HepG2 (cell line): ENCODE measurements around the gene ELSPBP1. TPM values are rescaled to one million over a fixed set of nuclear protein-coding genes. Genes with fewer than 3 reads are reported as not detected.

Source experiments
- ATAC-seq: fragments of 200-7000 bp; cut with Tn5 transposase; 3 replicates; pipeline ENCODE4 v1.9.1; 2020; ENCODE audit warnings: mild to moderate bottlenecking, moderate library complexity
- BruUV-seq: library from RNA; stranded (reverse); fragments of 400-500 nt; replicated peaks from 2 replicates; lab custom pipeline; 2021; lab: Mats Ljungman, UMichigan
- CTCF ChIA-PET: fragments of 300-600 bp; formaldehyde crosslinking; extraction: SDS; loops from one replicate; lab custom pipeline; 2021; ENCODE audit warnings: low total read pairs, inconsistent platforms, low intra/inter-chr PET ratio; lab: Yijun Ruan, JAX
- POLR2A ChIA-PET: fragments of 350-600 bp; sonication (Branson Sonifier 250); formaldehyde crosslinking; loops from one replicate; lab custom pipeline; 2020; ENCODE audit warnings: antibody characterized with exemption, inconsistent platforms; lab: Yijun Ruan, JAX
- DNase-seq: peaks from one replicate; pipeline ENCODE4 v3.0.0-alpha.2; 2015; ENCODE audit warnings: low spot score
- FAIRE-seq: peaks from 3 replicates; lab custom pipeline; 2011; peaks lifted over from hg19 to GRCh38; lab: Jason Lieb, UNC
- H2AFZ ChIP-seq: one replicate; pipeline ENCODE4 v1.6.1; 2011; ENCODE audit warnings: low read length, inconsistent platforms
- H3K27ac ChIP-seq: fragments of 300-600 bp; 3 replicates; pipeline ENCODE4 v1.8.0; 2011; ENCODE audit warnings: mixed run types, mild to moderate bottlenecking, mixed read lengths, low read length, inconsistent platforms; ENCODE audit not compliant: insufficient read depth; ENCODE audit errors: extremely low read length
- H3K27me3 ChIP-seq, 2 experiments: fragments of 200-600 bp in 1 of 2; 2 replicates in 1 of 2; 3 replicates in 1 of 2; pipeline versions ENCODE4 v1.6.0 to v1.8.0; 2011; ENCODE audit warnings: low read length in 2 of 2, mild to moderate bottlenecking in 2 of 2, moderate library complexity in 2 of 2, inconsistent platforms in 1 of 2; ENCODE audit not compliant: insufficient read depth in 2 of 2, control insufficient read depth in 1 of 2
- H3K36me3 ChIP-seq, 2 experiments: fragments of 200-600 bp in 1 of 2; replicated peaks in 1 of 2; 2 replicates in 1 of 2; 3 replicates in 1 of 2; pipeline versions ENCODE4 v1.5.1 to v1.8.0; 2011; ENCODE audit warnings: low read length in 2 of 2, inconsistent platforms in 1 of 2; ENCODE audit not compliant: insufficient read depth in 2 of 2, control insufficient read depth in 1 of 2
- H3K4me1 ChIP-seq: 2 replicates; pipeline ENCODE4 v1.5.1; 2012; ENCODE audit warnings: low read length, inconsistent platforms; ENCODE audit not compliant: insufficient read depth
- H3K4me2 ChIP-seq: 2 replicates; pipeline ENCODE4 v1.6.0; 2011; ENCODE audit warnings: low read depth, low read length, inconsistent platforms
- H3K4me3 ChIP-seq, 3 experiments: fragments of 200-600 bp in 1 of 3; sonication (generic), shearing (Covaris generic) in 1 of 3; replicated peaks in 1 of 3; 2 replicates each; pipeline ENCODE4 v1.5.1; 2011 to 2016; ENCODE audit warnings: low read length in 3 of 3, inconsistent platforms in 2 of 3, low read depth in 2 of 3, mild to moderate bottlenecking in 2 of 3, control low read depth in 1 of 3, mixed read lengths in 1 of 3; ENCODE audit not compliant: insufficient read depth in 1 of 3
- H3K79me2 ChIP-seq: one replicate; pipeline ENCODE4 v1.6.1; 2011; ENCODE audit warnings: low read length, inconsistent platforms; ENCODE audit not compliant: insufficient read depth
- H3K9ac ChIP-seq: 2 replicates; pipeline ENCODE4 v1.6.0; 2011; ENCODE audit warnings: mild to moderate bottlenecking, low read depth, low read length, inconsistent platforms; ENCODE audit not compliant: insufficient read depth
- H3K9me3 ChIP-seq: 2 replicates; pipeline ENCODE4 v1.5.1; 2012; ENCODE audit warnings: mild to moderate bottlenecking, low read length
- H4K20me1 ChIP-seq: 2 replicates; pipeline ENCODE4 v1.6.0; 2011; ENCODE audit warnings: inconsistent platforms, mild to moderate bottlenecking, low read length, moderate library complexity; ENCODE audit not compliant: insufficient read depth
- CENPX ChIP-seq: sonication (generic); formaldehyde crosslinking; IDR thresholded peaks from 2 replicates; pipeline ENCODE4 v1.9.0; 2021; ENCODE audit warnings: mild to moderate bottlenecking, missing genetic modification reagents, moderate library complexity
- ERF ChIP-seq: IDR thresholded peaks from 2 replicates; pipeline ENCODE4 v1.6.1; 2018; ENCODE audit warnings: missing biosample characterization, missing genetic modification reagents
- ZFP36L1 ChIP-seq: sonication (generic); formaldehyde crosslinking; IDR thresholded peaks from 2 replicates; pipeline ENCODE4 v1.8.0; 2022; ENCODE audit warnings: mild to moderate bottlenecking, missing genetic modification reagents, moderate library complexity
- ZKSCAN1 ChIP-seq: fragments of 150-350 bp; IDR thresholded peaks from 2 replicates; pipeline ENCODE4 v1.6.1; 2014; ENCODE audit warnings: low read length
- ZNF839 ChIP-seq: sonication (generic); formaldehyde crosslinking; IDR thresholded peaks from 2 replicates; pipeline ENCODE4 v1.4.0; 2020; ENCODE audit warnings: missing genetic modification reagents, mild to moderate bottlenecking, borderline replicate concordance
- WGBS: methylation state at CpG from one replicate; pipeline ENCODE4 v1.1.6; 2017; ENCODE audit warnings: low lambda C conversion rate; 5-methylcytosine and 5-hydroxymethylcytosine counted together
- in situ Hi-C: cut with HindIII; loops from 2 replicates; pipeline ENCODE4 v1.10.0; 2017; ENCODE audit warnings: low pct_unique_long_range_greater_than_20kb; ENCODE audit not compliant: extremely low pct_ligation_motif_present
- intact Hi-C: fragments of 100-400 bp; cut with micrococcal nuclease; formaldehyde crosslinking; loops from one replicate; pipeline ENCODE4 v1.10.0; 2022; ENCODE audit not compliant: unreplicated experiment
- polyA plus RNA-seq, 8 experiments: library from polyadenylated mRNA; depleted of rRNA in 3 of 8; stranded (reverse) in 7 of 8; unstranded in 1 of 8; fragments of >200 nt; fragmentation: Illumina TruSeq in 4 of 8; extraction: Trizol in 4 of 8; gene quantifications; 2 replicates each; pipeline versions ENCODE4 v1.2.1 to v1.2.3, GENCODE V29; 2011 to 2016; ENCODE audit warnings: low read depth in 4 of 8, missing spikeins in 1 of 8, mixed read lengths in 1 of 8; ENCODE audit not compliant: insufficient read depth in 1 of 8
- total RNA-seq, 5 experiments: library from RNA; depleted of rRNA; stranded (reverse); fragments of >200 nt; fragmentation: Illumina TruSeq; extraction: Trizol; gene quantifications; 2 replicates each; pipeline ENCODE4 v1.2.3, GENCODE V29; 2016; ENCODE audit warnings: low read depth in 1 of 5
- TF ChIP-seq, protein P1 (sequence below): sonication (generic); formaldehyde crosslinking; IDR thresholded peaks from 2 replicates; pipeline ENCODE4 v1.4.0; 2020; ENCODE audit warnings: missing genetic modification reagents, borderline replicate concordance
- TF ChIP-seq, protein P2 (sequence below): sonication (generic); formaldehyde crosslinking; IDR thresholded peaks from 2 replicates; pipeline ENCODE4 v1.5.0; 2020; ENCODE audit warnings: missing genetic modification reagents
- TF ChIP-seq, protein P3 (sequence below): sonication (generic); formaldehyde crosslinking; IDR thresholded peaks from 2 replicates; pipeline ENCODE4 v1.4.0; 2020; ENCODE audit warnings: missing genetic modification reagents
- TF ChIP-seq, protein P4 (sequence below): sonication (generic); formaldehyde crosslinking; IDR thresholded peaks from 2 replicates; pipeline ENCODE4 v1.4.0; 2020; ENCODE audit warnings: missing genetic modification reagents
- TF ChIP-seq, protein P5 (sequence below): sonication (generic); formaldehyde crosslinking; IDR thresholded peaks from 2 replicates; pipeline ENCODE4 v1.8.0; 2022; ENCODE audit warnings: mild to moderate bottlenecking, missing genetic modification reagents; ENCODE audit not compliant: insufficient replicate concordance

ELSPBP1 gene
- total and polyA plus RNA-seq, 2 of the 13 experiments (the other 11 are each of a cell fraction or from before 2014, with no cell fraction given) = not detected

DNA sequence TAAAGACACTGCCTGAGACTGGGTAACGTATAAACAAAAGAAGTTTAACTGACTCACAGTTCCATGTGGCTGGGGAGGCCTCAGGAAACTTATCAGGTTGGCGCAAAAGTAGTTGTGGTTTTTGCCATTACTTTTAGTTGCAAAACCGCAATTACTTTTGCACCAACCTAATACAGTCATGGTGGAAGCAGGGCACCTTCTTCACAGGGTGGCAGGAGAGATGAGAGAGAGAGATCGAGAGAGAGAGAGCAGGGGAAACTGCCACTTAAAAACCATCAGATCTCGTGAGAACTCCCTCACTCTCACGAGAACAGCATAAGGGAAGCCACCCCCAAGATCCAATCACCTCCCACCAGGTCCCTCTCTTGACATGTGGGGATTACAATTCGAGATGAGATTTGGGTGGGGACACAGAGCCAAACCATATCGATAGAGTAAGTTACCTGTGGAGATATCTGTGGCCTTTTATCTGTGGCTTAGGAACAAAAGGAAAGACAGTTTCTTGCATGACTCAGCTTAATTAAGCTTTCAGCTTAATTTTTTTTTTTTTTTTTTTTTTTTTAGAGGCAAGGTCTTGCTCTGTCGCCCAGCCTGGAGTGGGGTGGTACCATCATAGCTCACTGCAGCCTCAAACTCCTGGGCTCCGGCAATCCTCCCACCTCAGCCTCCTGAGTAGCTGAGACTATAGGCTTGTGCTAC lies 57.1 kb downstream of the ELSPBP1 start (continued):
- TF ChIP-seq, protein P1, sequence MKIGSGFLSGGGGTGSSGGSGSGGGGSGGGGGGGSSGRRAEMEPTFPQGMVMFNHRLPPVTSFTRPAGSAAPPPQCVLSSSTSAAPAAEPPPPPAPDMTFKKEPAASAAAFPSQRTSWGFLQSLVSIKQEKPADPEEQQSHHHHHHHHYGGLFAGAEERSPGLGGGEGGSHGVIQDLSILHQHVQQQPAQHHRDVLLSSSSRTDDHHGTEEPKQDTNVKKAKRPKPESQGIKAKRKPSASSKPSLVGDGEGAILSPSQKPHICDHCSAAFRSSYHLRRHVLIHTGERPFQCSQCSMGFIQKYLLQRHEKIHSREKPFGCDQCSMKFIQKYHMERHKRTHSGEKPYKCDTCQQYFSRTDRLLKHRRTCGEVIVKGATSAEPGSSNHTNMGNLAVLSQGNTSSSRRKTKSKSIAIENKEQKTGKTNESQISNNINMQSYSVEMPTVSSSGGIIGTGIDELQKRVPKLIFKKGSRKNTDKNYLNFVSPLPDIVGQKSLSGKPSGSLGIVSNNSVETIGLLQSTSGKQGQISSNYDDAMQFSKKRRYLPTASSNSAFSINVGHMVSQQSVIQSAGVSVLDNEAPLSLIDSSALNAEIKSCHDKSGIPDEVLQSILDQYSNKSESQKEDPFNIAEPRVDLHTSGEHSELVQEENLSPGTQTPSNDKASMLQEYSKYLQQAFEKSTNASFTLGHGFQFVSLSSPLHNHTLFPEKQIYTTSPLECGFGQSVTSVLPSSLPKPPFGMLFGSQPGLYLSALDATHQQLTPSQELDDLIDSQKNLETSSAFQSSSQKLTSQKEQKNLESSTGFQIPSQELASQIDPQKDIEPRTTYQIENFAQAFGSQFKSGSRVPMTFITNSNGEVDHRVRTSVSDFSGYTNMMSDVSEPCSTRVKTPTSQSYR (CRISPR knock-in tag) = no peak
- TF ChIP-seq, protein P2, sequence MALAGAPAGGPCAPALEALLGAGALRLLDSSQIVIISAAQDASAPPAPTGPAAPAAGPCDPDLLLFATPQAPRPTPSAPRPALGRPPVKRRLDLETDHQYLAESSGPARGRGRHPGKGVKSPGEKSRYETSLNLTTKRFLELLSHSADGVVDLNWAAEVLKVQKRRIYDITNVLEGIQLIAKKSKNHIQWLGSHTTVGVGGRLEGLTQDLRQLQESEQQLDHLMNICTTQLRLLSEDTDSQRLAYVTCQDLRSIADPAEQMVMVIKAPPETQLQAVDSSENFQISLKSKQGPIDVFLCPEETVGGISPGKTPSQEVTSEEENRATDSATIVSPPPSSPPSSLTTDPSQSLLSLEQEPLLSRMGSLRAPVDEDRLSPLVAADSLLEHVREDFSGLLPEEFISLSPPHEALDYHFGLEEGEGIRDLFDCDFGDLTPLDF (CRISPR knock-in tag) = no peak
- TF ChIP-seq CENPX (CRISPR knock-in tag) (no peak), ZNF839 (CRISPR knock-in tag) (no peak)

GRCh38 chr19:48053076-48053475 lies 58.6 kb downstream of the ELSPBP1 start:
- DNase-seq = no peak
- Histone ChIP-seq H3K79me2 (no peaks in the 10 kb centered on the region), H3K36me3 (no peaks in the 10 kb centered on the region), H3K27me3 (peaks cover 0 to 11% of the 10 kb centered on the region in 2 experiments; a peak in 2 of 5 replicates), H3K9me3 (no peaks in the 10 kb centered on the region), H3K4me3 (no peak overlapping the region), H3K27ac (no peak overlapping the region), H3K9ac (no peak overlapping the region), H2AFZ (no peak overlapping the region), H3K4me1 (no peaks in the 10 kb centered on the region), H3K4me2 (no peak overlapping the region), H4K20me1 (no peaks in the 10 kb centered on the region)
- CTCF ChIA-PET = no interaction called here
- POLR2A ChIA-PET = no interaction called here
- no TSS peak for BruUV-seq
- intact Hi-C loops = no loop called here
- no peak for ATAC-seq
- WGBS = 26% methylated on average over 5 of the region's 5 CpGs
- no peak for FAIRE-seq
- in situ Hi-C loops = no loop called here
- TF ChIP-seq, protein P3, sequence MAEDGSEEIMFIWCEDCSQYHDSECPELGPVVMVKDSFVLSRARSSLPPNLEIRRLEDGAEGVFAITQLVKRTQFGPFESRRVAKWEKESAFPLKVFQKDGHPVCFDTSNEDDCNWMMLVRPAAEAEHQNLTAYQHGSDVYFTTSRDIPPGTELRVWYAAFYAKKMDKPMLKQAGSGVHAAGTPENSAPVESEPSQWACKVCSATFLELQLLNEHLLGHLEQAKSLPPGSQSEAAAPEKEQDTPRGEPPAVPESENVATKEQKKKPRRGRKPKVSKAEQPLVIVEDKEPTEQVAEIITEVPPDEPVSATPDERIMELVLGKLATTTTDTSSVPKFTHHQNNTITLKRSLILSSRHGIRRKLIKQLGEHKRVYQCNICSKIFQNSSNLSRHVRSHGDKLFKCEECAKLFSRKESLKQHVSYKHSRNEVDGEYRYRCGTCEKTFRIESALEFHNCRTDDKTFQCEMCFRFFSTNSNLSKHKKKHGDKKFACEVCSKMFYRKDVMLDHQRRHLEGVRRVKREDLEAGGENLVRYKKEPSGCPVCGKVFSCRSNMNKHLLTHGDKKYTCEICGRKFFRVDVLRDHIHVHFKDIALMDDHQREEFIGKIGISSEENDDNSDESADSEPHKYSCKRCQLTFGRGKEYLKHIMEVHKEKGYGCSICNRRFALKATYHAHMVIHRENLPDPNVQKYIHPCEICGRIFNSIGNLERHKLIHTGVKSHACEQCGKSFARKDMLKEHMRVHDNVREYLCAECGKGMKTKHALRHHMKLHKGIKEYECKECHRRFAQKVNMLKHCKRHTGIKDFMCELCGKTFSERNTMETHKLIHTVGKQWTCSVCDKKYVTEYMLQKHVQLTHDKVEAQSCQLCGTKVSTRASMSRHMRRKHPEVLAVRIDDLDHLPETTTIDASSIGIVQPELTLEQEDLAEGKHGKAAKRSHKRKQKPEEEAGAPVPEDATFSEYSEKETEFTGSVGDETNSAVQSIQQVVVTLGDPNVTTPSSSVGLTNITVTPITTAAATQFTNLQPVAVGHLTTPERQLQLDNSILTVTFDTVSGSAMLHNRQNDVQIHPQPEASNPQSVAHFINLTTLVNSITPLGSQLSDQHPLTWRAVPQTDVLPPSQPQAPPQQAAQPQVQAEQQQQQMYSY (CRISPR knock-in tag) = no peak
- no peak for TF ChIP-seq ZKSCAN1
- no peak for TF ChIP-seq ZFP36L1 (CRISPR knock-in tag)
- TF ChIP-seq, protein P4, sequence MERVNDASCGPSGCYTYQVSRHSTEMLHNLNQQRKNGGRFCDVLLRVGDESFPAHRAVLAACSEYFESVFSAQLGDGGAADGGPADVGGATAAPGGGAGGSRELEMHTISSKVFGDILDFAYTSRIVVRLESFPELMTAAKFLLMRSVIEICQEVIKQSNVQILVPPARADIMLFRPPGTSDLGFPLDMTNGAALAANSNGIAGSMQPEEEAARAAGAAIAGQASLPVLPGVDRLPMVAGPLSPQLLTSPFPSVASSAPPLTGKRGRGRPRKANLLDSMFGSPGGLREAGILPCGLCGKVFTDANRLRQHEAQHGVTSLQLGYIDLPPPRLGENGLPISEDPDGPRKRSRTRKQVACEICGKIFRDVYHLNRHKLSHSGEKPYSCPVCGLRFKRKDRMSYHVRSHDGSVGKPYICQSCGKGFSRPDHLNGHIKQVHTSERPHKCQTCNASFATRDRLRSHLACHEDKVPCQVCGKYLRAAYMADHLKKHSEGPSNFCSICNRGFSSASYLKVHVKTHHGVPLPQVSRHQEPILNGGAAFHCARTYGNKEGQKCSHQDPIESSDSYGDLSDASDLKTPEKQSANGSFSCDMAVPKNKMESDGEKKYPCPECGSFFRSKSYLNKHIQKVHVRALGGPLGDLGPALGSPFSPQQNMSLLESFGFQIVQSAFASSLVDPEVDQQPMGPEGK (CRISPR knock-in tag) = no peak
- TF ChIP-seq, protein P5, sequence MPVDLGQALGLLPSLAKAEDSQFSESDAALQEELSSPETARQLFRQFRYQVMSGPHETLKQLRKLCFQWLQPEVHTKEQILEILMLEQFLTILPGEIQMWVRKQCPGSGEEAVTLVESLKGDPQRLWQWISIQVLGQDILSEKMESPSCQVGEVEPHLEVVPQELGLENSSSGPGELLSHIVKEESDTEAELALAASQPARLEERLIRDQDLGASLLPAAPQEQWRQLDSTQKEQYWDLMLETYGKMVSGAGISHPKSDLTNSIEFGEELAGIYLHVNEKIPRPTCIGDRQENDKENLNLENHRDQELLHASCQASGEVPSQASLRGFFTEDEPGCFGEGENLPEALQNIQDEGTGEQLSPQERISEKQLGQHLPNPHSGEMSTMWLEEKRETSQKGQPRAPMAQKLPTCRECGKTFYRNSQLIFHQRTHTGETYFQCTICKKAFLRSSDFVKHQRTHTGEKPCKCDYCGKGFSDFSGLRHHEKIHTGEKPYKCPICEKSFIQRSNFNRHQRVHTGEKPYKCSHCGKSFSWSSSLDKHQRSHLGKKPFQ (CRISPR knock-in tag) = no peak
- no peak for TF ChIP-seq ERF (CRISPR knock-in tag)
